WI38 (cell line): ENCODE data around the gene SLC7A5.
A peak's percentile ranks its signal among the peaks of the same experiment; 100 is the strongest.

ENCODE experiments used
- H3K4me3 ChIP-seq: 2 replicates; pipeline ENCODE4 v1.5.1; 2011; ENCODE audit warnings: low read depth, mild to moderate bottlenecking, control low read depth, low read length
- TF ChIP-seq, protein P1 (sequence below): IDR thresholded peaks from 2 replicates; pipeline ENCODE4 v1.5.1; 2012; ENCODE audit warnings: low read depth, mild to moderate bottlenecking, control low read depth, low read length

SLC7A5 gene

DNA sequence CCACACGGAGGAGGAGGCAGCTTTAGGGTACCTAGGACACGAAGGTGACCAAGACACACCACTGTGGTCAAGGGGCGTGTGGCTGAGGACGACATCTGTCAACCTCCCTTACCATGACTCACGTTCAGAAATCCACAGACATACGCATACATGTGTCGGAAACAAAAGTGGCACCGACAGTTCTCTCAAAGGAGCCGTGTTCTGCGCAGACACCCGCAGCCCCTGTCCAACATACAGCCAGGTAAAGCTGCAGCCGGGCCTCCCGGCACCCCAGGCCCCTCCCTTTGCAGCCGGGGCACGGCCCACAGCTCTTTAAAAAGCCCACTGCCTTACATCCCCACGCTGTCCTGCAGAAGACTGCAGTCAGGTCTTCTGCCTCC is 63.1 kb downstream of the SLC7A5 start:
- TF ChIP-seq, protein P1, sequence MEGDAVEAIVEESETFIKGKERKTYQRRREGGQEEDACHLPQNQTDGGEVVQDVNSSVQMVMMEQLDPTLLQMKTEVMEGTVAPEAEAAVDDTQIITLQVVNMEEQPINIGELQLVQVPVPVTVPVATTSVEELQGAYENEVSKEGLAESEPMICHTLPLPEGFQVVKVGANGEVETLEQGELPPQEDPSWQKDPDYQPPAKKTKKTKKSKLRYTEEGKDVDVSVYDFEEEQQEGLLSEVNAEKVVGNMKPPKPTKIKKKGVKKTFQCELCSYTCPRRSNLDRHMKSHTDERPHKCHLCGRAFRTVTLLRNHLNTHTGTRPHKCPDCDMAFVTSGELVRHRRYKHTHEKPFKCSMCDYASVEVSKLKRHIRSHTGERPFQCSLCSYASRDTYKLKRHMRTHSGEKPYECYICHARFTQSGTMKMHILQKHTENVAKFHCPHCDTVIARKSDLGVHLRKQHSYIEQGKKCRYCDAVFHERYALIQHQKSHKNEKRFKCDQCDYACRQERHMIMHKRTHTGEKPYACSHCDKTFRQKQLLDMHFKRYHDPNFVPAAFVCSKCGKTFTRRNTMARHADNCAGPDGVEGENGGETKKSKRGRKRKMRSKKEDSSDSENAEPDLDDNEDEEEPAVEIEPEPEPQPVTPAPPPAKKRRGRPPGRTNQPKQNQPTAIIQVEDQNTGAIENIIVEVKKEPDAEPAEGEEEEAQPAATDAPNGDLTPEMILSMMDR: no peak
- peak overlapping the region; percentile 47 for H3K4me3 ChIP-seq

DNA sequence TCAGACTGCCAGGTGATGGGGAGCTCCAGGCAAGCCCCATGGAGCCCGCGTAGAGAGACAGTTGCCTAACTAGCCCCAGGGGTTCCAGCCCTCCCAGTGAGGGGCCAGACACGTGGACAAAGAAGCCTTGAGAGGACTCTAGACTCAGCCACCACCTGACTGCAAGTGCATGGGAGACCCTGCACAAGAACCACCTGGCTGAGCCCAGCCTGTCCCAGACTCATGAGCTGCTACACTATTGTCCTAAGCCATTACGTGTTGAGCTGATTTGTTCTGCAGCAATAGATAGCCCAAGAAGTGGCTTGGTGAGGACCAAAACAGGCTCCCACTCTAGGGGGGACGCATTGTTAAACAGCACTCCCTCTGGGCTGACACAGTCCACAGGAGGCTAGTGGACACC is 65.9 kb downstream of the SLC7A5 start:
- H3K4me3 ChIP-seq: no peak overlapping the region
- TF ChIP-seq, protein P1: no peak

DNA sequence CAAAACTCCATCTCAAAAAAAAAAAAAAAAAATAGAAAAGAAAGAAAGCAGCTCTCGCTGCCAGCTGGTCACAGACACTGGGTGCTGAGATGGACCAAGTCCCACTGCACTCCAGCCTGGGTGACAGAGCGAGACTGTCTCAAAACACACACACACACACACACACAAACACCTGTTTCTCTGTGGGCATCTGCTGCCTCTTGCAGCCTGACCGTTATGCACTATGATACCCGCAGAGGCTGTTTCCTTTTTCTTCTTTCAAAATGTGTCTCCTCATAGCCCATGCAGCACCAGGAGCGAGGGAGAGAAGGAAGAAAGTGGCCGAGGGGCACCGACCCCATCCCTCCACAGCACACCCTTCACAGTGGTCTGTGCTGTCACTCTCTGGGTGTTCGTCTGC is 66.6 kb downstream of the SLC7A5 start:
- no peak overlapping the region for H3K4me3 ChIP-seq
- TF ChIP-seq, protein P1: no peak

DNA sequence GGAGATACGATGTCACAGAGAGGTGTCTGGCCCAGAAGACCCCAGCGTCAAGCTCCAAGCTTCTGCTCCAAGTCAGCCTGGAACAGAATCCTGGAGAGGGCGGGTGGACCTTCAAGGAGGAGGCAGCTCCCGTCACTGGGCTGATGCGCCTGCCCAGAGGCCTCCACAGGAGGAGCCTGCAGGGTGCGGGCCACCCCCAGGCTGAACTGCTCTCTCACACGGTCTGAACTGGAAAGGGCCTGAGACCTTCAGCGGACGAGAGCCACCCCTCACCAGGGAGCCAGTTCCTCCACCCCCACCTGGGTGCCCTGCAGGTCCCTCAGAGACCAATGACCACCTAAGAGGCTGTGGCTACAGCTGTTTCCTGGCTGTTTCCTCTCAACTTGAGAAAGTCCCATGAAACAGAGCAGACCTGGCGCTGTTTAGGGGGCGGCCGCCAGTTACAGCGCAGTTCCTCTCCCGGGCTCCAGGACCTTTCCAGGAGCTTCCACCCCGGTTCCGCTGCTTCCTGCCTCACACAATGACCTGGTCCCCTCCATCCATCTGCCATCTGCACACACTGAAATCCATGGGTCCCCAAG is 67.5 kb downstream of the SLC7A5 start:
- no peak overlapping the region for H3K4me3 ChIP-seq
- TF ChIP-seq, protein P1: no peak

DNA sequence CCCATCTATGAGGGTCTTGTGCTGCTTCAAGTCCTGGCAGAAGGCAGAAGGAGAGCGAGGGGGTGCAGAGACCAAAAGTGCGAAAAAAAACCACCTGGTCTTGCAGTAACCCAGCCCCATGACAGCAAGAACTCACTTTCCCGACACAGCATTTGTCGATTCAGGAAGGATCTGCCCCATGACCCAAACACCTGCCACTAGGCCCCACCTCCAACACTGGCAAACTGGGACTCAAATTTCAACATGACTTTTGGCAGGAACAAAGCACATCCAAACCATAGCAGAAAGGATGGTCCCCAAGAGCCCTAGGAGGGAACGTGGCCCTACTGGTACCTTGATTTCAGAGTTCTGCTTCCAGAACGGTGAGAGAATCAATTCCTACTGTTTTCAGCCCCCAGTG is 68.8 kb downstream of the SLC7A5 start:
- no peak overlapping the region for H3K4me3 ChIP-seq
- TF ChIP-seq, protein P1: no peak

DNA sequence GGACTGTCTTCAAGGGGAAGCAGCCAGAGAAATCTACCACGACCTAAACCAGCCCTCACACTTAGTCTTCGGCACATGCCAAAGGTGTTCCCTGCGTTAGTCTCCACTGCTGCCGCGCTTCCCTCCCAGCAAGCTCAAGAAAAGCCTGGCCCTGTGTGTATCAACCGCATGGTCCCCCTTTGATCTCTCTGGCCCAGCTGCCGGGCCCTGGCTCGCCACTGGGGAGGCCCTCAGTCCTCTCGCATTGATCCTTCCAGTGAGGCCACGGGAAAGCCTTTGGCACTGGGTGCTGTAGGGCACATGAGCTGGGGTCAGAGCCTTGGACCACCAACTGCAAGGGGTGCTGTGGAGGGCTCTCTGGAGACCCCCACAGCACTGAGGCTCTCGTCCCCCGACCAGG is 74.0 kb downstream of the SLC7A5 start:
- TF ChIP-seq, protein P1: no peak
- H3K4me3 ChIP-seq: no peak overlapping the region

DNA sequence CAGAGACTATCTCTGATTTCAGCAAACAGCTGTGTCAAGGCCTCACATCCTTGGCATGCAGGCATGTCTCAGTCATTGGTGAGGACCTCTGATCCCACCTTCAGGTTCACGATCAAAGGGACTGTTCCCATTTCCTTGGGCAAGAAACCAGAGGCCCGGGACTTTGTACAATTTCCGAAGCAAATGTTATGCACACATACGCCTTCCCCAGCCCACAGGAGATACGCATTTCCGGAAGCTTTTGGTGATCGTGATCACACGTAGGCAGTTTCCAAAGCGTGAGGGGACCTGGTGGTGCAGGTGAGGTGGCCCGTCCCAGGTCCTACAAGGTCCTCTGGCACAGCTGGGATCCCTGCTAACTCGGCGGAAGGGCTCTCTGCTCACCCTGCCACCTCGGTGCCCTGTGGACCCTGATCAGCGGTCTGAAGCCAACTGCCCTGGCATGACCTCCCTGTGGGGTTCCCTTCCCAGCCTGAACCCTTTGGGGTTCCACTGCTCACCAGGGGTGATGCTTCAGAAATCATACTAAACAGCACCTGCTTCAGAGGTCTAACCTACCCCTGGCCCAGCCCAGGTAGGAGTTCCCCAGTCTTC is 74.7 kb downstream of the SLC7A5 start:
- TF ChIP-seq, protein P1: no peak
- H3K4me3 ChIP-seq: no peak overlapping the region
